Measurements from ENCODE around the gene ERC2. TPM values are rescaled to one million over a fixed set of nuclear protein-coding genes. Genes with fewer than 3 reads are reported as not detected.

ERC2 gene
- polyA plus RNA-seq, 3 donors, result not detected

- Histone ChIP-seq H2AFZ (ENCODE audit: insufficient read depth, low read depth, low read length, poor library complexity, severe bottlenecking) (no peak overlapping the region), H4K20me1 (ENCODE audit: insufficient read depth, low read length) (no peaks in the 10 kb centered on the region), H3K9me3 (replicated peaks in 1 of 2; ENCODE audit: control insufficient read depth in 1 of 2, insufficient read depth in 1 of 2, low read length in 2 of 2) (no peaks in the 10 kb centered on the region), H3K4me3 (replicated peaks in 1 of 3; ENCODE audit: low read depth in 2 of 3, low read length in 3 of 3) (no peak overlapping the region), H3K27me3 (ENCODE audit: control insufficient read depth in 2 of 2, insufficient read depth in 2 of 2, low read length in 2 of 2) (peaks cover 0 to under 1% of the 10 kb centered on the region in 2 donors), H3K4me1 (ENCODE audit: control insufficient read depth in 1 of 2, insufficient read depth in 2 of 2, low read length in 2 of 2) (no peaks in the 10 kb centered on the region), H3K4me2 (replicated peaks; ENCODE audit: extremely low read depth, low read length, poor library complexity, severe bottlenecking) (no peak overlapping the region), H3K79me2 (ENCODE audit: insufficient read depth, low read length) (no peaks in the 10 kb centered on the region), H3K9ac (ENCODE audit: insufficient read depth, low read length, poor library complexity, severe bottlenecking) (no peak overlapping the region), H3K36me3 (replicated peaks in 1 of 2; ENCODE audit: control insufficient read depth in 1 of 2, insufficient read depth in 2 of 2, low read length in 2 of 2) (no peaks in the 10 kb centered on the region), H3K27ac (ENCODE audit: low read depth in 1 of 2, low read length in 2 of 2) (no peak overlapping the region)
- DNase-seq, result no peak
- Mint-ChIP-seq H3K27ac (no peak overlapping the region), H3K9me3 (peaks cover 0 to 7% (median 0%) of the 10 kb centered on the region in 7 donors), H3K4me1 (no peaks in the 10 kb centered on the region), H3K27me3 (ENCODE audit: low read depth in 3 of 3) (peaks cover 3 to 15% (median 11%) of the 10 kb centered on the region in 3 donors), H3K4me3 (no peak overlapping the region), H3K36me3 (no peaks in the 10 kb centered on the region)
- intact Hi-C loops (cut with micrococcal nuclease), result loop anchor here in 1 of 2 donors (1.0 kb wide), 1 partner anchor 9 kb away; no protein-coding TSS in a partner anchor
- TF ChIP-seq, protein P1, sequence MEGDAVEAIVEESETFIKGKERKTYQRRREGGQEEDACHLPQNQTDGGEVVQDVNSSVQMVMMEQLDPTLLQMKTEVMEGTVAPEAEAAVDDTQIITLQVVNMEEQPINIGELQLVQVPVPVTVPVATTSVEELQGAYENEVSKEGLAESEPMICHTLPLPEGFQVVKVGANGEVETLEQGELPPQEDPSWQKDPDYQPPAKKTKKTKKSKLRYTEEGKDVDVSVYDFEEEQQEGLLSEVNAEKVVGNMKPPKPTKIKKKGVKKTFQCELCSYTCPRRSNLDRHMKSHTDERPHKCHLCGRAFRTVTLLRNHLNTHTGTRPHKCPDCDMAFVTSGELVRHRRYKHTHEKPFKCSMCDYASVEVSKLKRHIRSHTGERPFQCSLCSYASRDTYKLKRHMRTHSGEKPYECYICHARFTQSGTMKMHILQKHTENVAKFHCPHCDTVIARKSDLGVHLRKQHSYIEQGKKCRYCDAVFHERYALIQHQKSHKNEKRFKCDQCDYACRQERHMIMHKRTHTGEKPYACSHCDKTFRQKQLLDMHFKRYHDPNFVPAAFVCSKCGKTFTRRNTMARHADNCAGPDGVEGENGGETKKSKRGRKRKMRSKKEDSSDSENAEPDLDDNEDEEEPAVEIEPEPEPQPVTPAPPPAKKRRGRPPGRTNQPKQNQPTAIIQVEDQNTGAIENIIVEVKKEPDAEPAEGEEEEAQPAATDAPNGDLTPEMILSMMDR (IDR thresholded peaks at IDR 0.05), result no peak
- 93% methylated on average over 3 of the region's 4 CpGs for WGBS (ENCODE audit: insufficient coverage)
These were observed 323.5 kb downstream of the ERC2 start for GRCh38 chr3:56144805-56145204.

GRCh38 chr3:56137415-56137814, 330.9 kb downstream of the ERC2 start:
- intact Hi-C loops (cut with micrococcal nuclease), result no loop called here
- peaks cover 3 to 8% (median 6%) of the 10 kb centered on the region in 3 donors for H3K27me3 Mint-ChIP-seq (ENCODE audit: low read depth in 3 of 3)
- TF ChIP-seq, protein P1 (IDR thresholded peaks at IDR 0.05), result no peak
- H2AFZ ChIP-seq (ENCODE audit: insufficient read depth, low read depth, low read length, poor library complexity, severe bottlenecking), result no peak overlapping the region
- WGBS (ENCODE audit: insufficient coverage), result no CpG with 5 or more reads among the region's 1 CpG
- no peak overlapping the region for H3K4me3 ChIP-seq (replicated peaks in 1 of 3; ENCODE audit: low read depth in 2 of 3, low read length in 3 of 3)
- no peak overlapping the region for H3K27ac ChIP-seq (ENCODE audit: low read depth in 1 of 2, low read length in 2 of 2)
- H3K36me3 ChIP-seq (replicated peaks in 1 of 2; ENCODE audit: control insufficient read depth in 1 of 2, insufficient read depth in 2 of 2, low read length in 2 of 2), result no peaks in the 10 kb centered on the region
- H3K79me2 ChIP-seq (ENCODE audit: insufficient read depth, low read length), result no peaks in the 10 kb centered on the region
- no peak overlapping the region for H3K4me2 ChIP-seq (replicated peaks; ENCODE audit: extremely low read depth, low read length, poor library complexity, severe bottlenecking)
- H4K20me1 ChIP-seq (ENCODE audit: insufficient read depth, low read length), result no peaks in the 10 kb centered on the region
- H3K27me3 ChIP-seq (ENCODE audit: control insufficient read depth in 2 of 2, insufficient read depth in 2 of 2, low read length in 2 of 2), result peaks cover 0 to 2% of the 10 kb centered on the region in 2 donors
- no peaks in the 10 kb centered on the region for H3K4me1 ChIP-seq (ENCODE audit: control insufficient read depth in 1 of 2, insufficient read depth in 2 of 2, low read length in 2 of 2)
- H3K9me3 Mint-ChIP-seq, result peaks cover 0 to 2% (median 0%) of the 10 kb centered on the region in 7 donors
- no peak overlapping the region for H3K27ac Mint-ChIP-seq
- no peak overlapping the region for H3K9ac ChIP-seq (ENCODE audit: insufficient read depth, low read length, poor library complexity, severe bottlenecking)
- H3K9me3 ChIP-seq (replicated peaks in 1 of 2; ENCODE audit: control insufficient read depth in 1 of 2, insufficient read depth in 1 of 2, low read length in 2 of 2), result no peaks in the 10 kb centered on the region
- H3K4me1 Mint-ChIP-seq, result no peaks in the 10 kb centered on the region
- no peak overlapping the region for H3K4me3 Mint-ChIP-seq
- no peak for DNase-seq
- H3K36me3 Mint-ChIP-seq, result no peaks in the 10 kb centered on the region

Data from CD14-positive monocyte (primary cell).